ES-I3 (cell line): ENCODE measurements around the gene IQGAP2.

Experiments used
- H3K36me3 ChIP-seq: 2 replicates; pipeline ENCODE4 v1.6.1; 2013; ENCODE audit warnings: mild to moderate bottlenecking, low read length, control low read depth, moderate library complexity; ENCODE audit not compliant: insufficient read depth
- H3K4me1 ChIP-seq: 2 replicates; pipeline ENCODE4 v1.6.1; 2013; ENCODE audit warnings: mild to moderate bottlenecking, control low read depth, low read length; ENCODE audit not compliant: insufficient read depth
- H3K9ac ChIP-seq: 2 replicates; pipeline ENCODE4 v1.6.1; 2013; ENCODE audit warnings: low read depth, mild to moderate bottlenecking, low read length, moderate library complexity
- H3K9me3 ChIP-seq: 2 replicates; pipeline ENCODE4 v1.6.1; 2013; ENCODE audit warnings: mild to moderate bottlenecking, low read length, moderate library complexity; ENCODE audit not compliant: control insufficient read depth, insufficient read depth

IQGAP2 gene

GRCh38 chr5:76555717-76556116 is 152.6 kb downstream of the IQGAP2 start:
- H3K4me1 ChIP-seq: no peaks in the 10 kb centered on the region
- no peaks in the 10 kb centered on the region; the same call in none of the 2 replicates for H3K9me3 ChIP-seq
- H3K36me3 ChIP-seq: no peaks in the 10 kb centered on the region
- H3K9ac ChIP-seq: no peak overlapping the region

GRCh38 chr5:76556511-76557221 is 153.6 kb downstream of the IQGAP2 start:
- Histone ChIP-seq H3K4me1 (no peaks in the 10 kb centered on the region), H3K9ac (no peak overlapping the region), H3K9me3 (no peaks in the 10 kb centered on the region; the same call in none of the 2 replicates), H3K36me3 (no peaks in the 10 kb centered on the region)

DNA sequence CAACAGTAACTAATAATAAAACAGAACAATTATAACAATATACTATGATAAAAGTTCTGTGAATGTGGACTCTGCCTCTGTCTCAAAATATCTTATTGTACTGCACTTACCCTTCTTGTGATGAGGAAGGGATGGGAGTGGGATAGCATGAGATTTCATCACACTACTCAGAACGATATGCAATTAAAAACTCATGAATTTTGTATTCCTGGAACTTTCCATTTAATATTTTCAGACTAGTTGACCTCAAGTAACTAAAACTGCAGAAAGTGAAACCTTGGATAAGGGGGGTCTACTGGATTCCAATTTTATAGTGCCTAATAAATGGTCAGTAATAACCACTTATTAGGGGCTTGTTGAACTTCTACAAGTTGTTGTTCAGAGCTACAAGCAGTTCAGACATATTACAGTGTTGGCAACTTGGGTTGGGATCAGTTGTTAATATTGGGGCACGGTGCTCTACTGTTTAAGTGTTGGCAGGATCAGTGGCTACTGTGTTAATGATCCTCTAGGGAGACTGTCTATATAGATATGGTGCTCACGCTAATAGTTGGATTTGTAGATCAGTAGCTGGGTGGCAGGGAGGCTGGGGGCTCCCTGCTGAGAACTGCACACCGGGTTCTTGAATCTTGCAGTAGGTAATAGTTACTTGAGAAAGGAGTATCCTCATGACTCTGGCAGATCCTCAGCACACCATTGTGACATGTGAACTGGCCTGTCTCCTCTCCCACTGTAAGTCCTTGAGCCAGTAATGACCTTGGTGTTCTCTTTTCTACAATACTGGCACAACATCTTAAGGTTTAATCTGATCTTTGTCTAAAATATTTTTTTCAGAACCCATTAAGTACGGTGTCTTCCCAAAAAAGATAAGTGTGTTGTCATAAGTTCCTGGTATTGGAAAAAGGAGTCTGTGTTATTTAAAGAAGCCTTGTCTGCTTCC is 158.1 kb downstream of the IQGAP2 start:
- no peaks in the 10 kb centered on the region for H3K4me1 ChIP-seq
- H3K9me3 ChIP-seq: no peaks in the 10 kb centered on the region
- no peak overlapping the region for H3K9ac ChIP-seq
- H3K36me3 ChIP-seq: no peaks in the 10 kb centered on the region

- Histone ChIP-seq H3K4me1 (no peaks in the 10 kb centered on the region), H3K9ac (no peak overlapping the region), H3K9me3 (no peaks in the 10 kb centered on the region), H3K36me3 (no peaks in the 10 kb centered on the region)
Observed at GRCh38 chr5:76561959-76562358, 158.9 kb downstream of the IQGAP2 start.

DNA sequence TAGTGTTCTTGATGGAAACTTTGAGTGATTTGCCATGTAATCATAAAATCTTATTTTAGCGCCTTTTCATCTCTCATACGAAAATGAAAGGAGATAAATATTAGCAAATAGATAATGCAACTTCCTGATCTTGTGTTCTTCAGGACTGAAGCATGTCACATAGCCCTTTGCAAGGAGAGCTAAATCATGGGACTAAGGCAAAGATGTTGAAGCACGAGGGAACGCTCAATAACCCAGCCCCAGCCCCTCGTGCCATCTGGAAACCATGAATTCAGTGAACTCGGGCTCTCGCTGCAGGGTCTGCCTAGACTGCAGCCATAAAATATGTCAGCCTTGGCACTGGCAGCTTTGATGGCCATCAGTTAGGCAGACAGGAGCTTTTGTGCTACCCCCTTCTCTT is 161.9 kb downstream of the IQGAP2 start:
- no peak overlapping the region for H3K9ac ChIP-seq
- no peaks in the 10 kb centered on the region for H3K36me3 ChIP-seq
- no peaks in the 10 kb centered on the region for H3K9me3 ChIP-seq
- H3K4me1 ChIP-seq: no peaks in the 10 kb centered on the region

GRCh38 chr5:76570153-76570552 is 167.1 kb downstream of the IQGAP2 start:
- H3K9ac ChIP-seq: no peak overlapping the region
- no peaks in the 10 kb centered on the region for H3K36me3 ChIP-seq
- H3K9me3 ChIP-seq: no peaks in the 10 kb centered on the region
- H3K4me1 ChIP-seq: no peaks in the 10 kb centered on the region

DNA sequence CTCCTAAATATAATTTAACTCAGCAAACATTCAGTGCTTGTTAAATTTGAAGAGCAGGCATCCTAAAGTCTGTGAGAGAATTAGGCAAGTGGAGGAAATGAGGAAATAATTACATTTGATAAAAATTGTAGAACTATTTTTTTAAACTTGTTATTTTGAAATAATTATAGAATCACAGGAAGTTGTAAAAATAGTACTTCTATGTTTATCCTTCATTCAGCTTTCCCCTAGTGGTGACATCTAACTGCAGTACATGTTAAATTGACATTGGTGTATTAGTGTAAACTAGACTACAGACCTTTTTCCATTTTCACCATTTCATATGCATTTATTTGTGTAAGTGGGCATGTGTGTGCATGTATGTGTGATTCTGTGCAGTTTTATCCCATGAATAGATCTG is 168.5 kb downstream of the IQGAP2 start:
- Histone ChIP-seq H3K4me1 (peaks cover under 1% of the 10 kb centered on the region; the same call in 1 of the 2 replicates), H3K36me3 (no peaks in the 10 kb centered on the region), H3K9ac (no peak overlapping the region), H3K9me3 (no peaks in the 10 kb centered on the region)

GRCh38 chr5:76576450-76576849 is 173.4 kb downstream of the IQGAP2 start:
- Histone ChIP-seq H3K36me3 (no peaks in the 10 kb centered on the region), H3K9me3 (no peaks in the 10 kb centered on the region), H3K4me1 (peaks cover 7% of the 10 kb centered on the region; the same call in 1 of the 2 replicates), H3K9ac (no peak overlapping the region)

- Histone ChIP-seq H3K9ac (no peak overlapping the region), H3K9me3 (no peaks in the 10 kb centered on the region), H3K36me3 (no peaks in the 10 kb centered on the region), H3K4me1 (peaks cover 7% of the 10 kb centered on the region; the same call in 1 of the 2 replicates)
Observed at GRCh38 chr5:76576996-76577395, 173.9 kb downstream of the IQGAP2 start.

DNA sequence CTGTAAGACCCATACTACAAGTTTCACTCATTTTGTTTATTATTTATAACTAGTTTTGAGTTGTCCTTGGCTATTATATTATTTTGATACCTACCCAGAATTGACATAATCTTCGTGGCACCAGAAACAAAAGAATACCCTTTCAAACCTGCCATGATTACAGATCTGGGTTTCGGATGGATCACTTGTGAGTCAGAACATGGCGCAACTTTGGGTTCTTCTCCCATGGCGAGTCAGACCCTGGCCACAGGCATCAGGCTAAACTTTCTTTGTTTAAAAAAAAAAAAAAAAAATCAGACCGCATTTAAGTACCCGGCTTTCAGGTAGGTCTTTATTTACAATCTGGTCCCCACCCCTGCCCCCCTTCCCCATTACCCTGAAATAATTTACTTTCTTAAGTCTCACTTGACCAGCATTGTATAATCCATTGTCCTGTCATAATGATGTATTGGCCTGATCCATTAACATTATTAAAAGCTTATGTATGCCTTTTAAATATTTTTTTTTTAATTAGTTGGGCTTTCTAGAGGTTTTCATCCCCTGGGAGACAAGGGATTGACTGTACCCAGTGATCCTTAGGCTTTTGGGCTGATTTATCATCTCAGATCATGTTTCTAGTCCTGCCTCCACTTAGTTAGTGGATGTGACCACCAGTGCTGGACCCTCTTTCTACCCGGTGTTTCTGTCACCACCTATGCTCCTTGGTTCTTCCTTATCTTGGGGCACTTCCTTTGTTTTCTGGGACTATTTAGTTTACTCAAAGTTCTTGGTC is 176.3 kb downstream of the IQGAP2 start:
- Histone ChIP-seq H3K4me1 (peaks cover 7% of the 10 kb centered on the region; the same call in 1 of the 2 replicates), H3K9me3 (no peaks in the 10 kb centered on the region), H3K36me3 (no peaks in the 10 kb centered on the region), H3K9ac (no peak overlapping the region)

DNA sequence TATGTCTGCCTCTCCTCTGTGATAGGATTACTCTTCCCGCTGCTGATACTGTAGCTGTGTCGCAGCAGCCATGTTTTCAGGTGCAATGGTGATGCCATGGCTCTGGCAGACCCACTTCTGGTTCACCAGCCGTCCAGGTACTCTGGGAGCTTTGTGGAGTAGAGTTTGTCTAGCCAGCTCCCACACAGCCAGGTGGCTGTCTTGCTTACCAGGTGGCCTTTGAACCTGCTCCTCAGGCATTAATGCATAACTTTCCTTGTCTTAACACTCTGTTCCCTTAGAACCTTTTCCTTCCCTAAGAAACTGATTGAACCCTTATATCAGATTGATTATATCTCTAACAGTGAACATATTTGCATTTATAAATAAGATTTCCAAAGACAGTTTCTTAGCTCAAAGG is 177.9 kb downstream of the IQGAP2 start:
- Histone ChIP-seq H3K9me3 (no peaks in the 10 kb centered on the region), H3K36me3 (no peaks in the 10 kb centered on the region), H3K4me1 (peaks cover 7% of the 10 kb centered on the region; the same call in 1 of the 2 replicates), H3K9ac (no peak overlapping the region)

GRCh38 chr5:76582230-76583162 is 179.4 kb downstream of the IQGAP2 start:
- no peaks in the 10 kb centered on the region for H3K36me3 ChIP-seq
- H3K4me1 ChIP-seq: no peaks in the 10 kb centered on the region
- H3K9ac ChIP-seq: no peak overlapping the region
- no peaks in the 10 kb centered on the region for H3K9me3 ChIP-seq

DNA sequence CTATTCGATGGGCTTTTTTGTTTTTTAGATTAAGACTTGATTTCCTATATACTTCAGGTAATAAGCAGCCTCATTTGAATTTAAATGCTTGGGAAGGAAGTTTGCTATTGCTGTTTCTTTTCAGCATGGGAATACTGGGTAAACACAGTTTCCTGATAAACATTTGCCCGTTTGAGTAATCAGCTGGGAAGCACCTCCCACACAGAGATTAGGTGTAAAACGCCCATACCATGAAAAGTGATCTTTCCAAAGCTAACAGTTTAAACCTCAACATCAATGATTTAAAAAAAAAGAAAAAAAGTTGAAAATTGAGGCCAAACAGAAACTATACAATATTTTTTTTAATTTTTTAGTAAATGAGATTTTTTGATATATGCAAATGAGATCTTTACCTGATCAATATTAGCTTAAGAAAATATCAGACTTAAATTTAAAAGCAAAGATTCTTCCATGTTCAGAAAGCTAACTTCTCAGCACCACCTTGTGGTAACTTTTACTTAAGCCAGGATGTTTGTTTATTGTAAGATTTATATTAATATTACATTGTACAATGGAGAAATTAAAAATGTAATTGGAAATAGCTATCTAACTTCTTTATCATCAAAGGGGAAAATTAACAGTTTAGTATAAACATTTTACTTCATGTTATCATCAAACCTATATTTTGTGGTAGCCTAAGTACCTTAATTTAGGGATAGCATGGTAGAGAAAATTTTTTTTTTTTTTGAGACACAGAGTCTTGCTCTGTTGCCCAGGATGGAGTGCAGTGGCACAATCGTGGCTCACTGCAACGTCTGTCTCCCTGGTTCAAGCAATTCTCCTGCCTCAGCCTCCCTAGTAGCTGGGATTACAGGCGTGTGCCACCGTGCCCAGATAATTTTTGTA is 180.3 kb downstream of the IQGAP2 start:
- no peaks in the 10 kb centered on the region for H3K36me3 ChIP-seq
- H3K9ac ChIP-seq: no peak overlapping the region

More for the DNA sequence above, 180.3 kb downstream of the IQGAP2 start:
- Histone ChIP-seq H3K4me1 (no peaks in the 10 kb centered on the region), H3K9me3 (no peaks in the 10 kb centered on the region)
